Endothelial cell (in vitro differentiated cells): ENCODE data around the gene CMIP. TPM values are rescaled to one million over a fixed set of nuclear protein-coding genes. Genes with fewer than 3 reads are reported as not detected.
A peak's percentile ranks its signal among the peaks of the same experiment; 100 is the strongest.

ENCODE experiments used
- DNase-seq: peaks from one replicate; pipeline ENCODE4 v3.0.0; 2021; ENCODE audit warnings: low spot score
- H3K27ac Mint-ChIP-seq: one replicate; pipeline ENCODE4 v1.8.0; 2021; ENCODE audit warnings: mixed read lengths, inconsistent platforms; ENCODE audit not compliant: unreplicated experiment
- H3K27me3 Mint-ChIP-seq: one replicate; pipeline ENCODE4 v1.8.0; 2021; ENCODE audit warnings: mild to moderate bottlenecking, moderate library complexity, mixed read lengths, inconsistent platforms; ENCODE audit not compliant: unreplicated experiment
- H3K36me3 Mint-ChIP-seq: one replicate; pipeline ENCODE4 v1.8.0; 2021; ENCODE audit warnings: mild to moderate bottlenecking, low read depth, mixed read lengths, inconsistent platforms; ENCODE audit not compliant: unreplicated experiment
- H3K4me1 Mint-ChIP-seq: one replicate; pipeline ENCODE4 v1.8.0; 2021; ENCODE audit warnings: mild to moderate bottlenecking, mixed read lengths, inconsistent platforms; ENCODE audit not compliant: unreplicated experiment
- H3K4me3 Mint-ChIP-seq: one replicate; pipeline ENCODE4 v1.8.0; 2021; ENCODE audit warnings: mild to moderate bottlenecking, mixed read lengths, inconsistent platforms; ENCODE audit not compliant: unreplicated experiment
- H3K9me3 Mint-ChIP-seq: one replicate; pipeline ENCODE4 v1.8.0; 2021; ENCODE audit warnings: mixed read lengths, inconsistent platforms; ENCODE audit not compliant: unreplicated experiment
- CTCF ChIP-seq: fragments of 200-600 bp; sonication (generic); IDR thresholded peaks from one replicate; pipeline ENCODE4 v1.5.0; 2021; ENCODE audit warnings: antibody characterized with exemption; ENCODE audit not compliant: unreplicated experiment
- total RNA-seq: library from RNA; stranded (reverse); fragmentation: NEBNext Ultra II Directional; extraction: Animal tissue kit (Norgen Biotek cat#: 25700); gene quantifications from one replicate; pipeline ENCODE4 v1.2.1, GENCODE V29; 2021; ENCODE audit not compliant: unreplicated experiment

CMIP gene
- total RNA-seq, 1 donor from 2014 or later, result 98.9 TPM

- no peak for DNase-seq
- Mint-ChIP-seq H3K4me3 (no peak overlapping the region), H3K4me1 (peaks cover 23% of the 10 kb centered on the region), H3K27ac (no peak overlapping the region), H3K27me3 (peaks cover 6% of the 10 kb centered on the region), H3K9me3 (no peaks in the 10 kb centered on the region), H3K36me3 (peaks cover 7% of the 10 kb centered on the region)
- no peak for TF ChIP-seq CTCF
Measured at GRCh38 chr16:81526199-81526598, 81.6 kb downstream of the CMIP start.

- no peak for TF ChIP-seq CTCF
- Mint-ChIP-seq H3K4me3 (no peak overlapping the region), H3K9me3 (no peaks in the 10 kb centered on the region), H3K27ac (no peak overlapping the region), H3K36me3 (peaks cover 7% of the 10 kb centered on the region), H3K4me1 (peaks cover 23% of the 10 kb centered on the region), H3K27me3 (peaks cover 6% of the 10 kb centered on the region)
- no peak for DNase-seq
Measured at GRCh38 chr16:81526935-81527334, 82.3 kb downstream of the CMIP start.

- Mint-ChIP-seq H3K9me3 (no peaks in the 10 kb centered on the region), H3K27ac (peak overlapping the region; percentile 1), H3K4me3 (no peak overlapping the region), H3K36me3 (peaks cover 7% of the 10 kb centered on the region), H3K27me3 (peaks cover 6% of the 10 kb centered on the region), H3K4me1 (peaks cover 23% of the 10 kb centered on the region)
- TF ChIP-seq CTCF, result no peak
- no peak for DNase-seq
Measured at GRCh38 chr16:81527477-81528178, 83.0 kb downstream of the CMIP start.

- H3K4me1 Mint-ChIP-seq, result peaks cover 21% of the 10 kb centered on the region
- no peak overlapping the region for H3K27ac Mint-ChIP-seq
- no peak for TF ChIP-seq CTCF
- no peak for DNase-seq
- H3K36me3 Mint-ChIP-seq, result peaks cover 10% of the 10 kb centered on the region
- H3K27me3 Mint-ChIP-seq, result peaks cover 10% of the 10 kb centered on the region
- no peak overlapping the region for H3K4me3 Mint-ChIP-seq
- no peaks in the 10 kb centered on the region for H3K9me3 Mint-ChIP-seq
Measured at GRCh38 chr16:81528256-81528655, 83.6 kb downstream of the CMIP start.

- Mint-ChIP-seq H3K4me1 (peaks cover 19% of the 10 kb centered on the region), H3K27ac (no peak overlapping the region), H3K36me3 (peaks cover 9% of the 10 kb centered on the region), H3K27me3 (peaks cover 10% of the 10 kb centered on the region), H3K4me3 (no peak overlapping the region), H3K9me3 (no peaks in the 10 kb centered on the region)
- DNase-seq, result no peak
- TF ChIP-seq CTCF, result no peak
Measured at GRCh38 chr16:81530296-81530721, 85.7 kb downstream of the CMIP start.
